Hepatocyte (in vitro differentiated cells): ENCODE measurements around the gene PMEPA1. TPM values are rescaled to one million over a fixed set of nuclear protein-coding genes. Genes with fewer than 3 reads are reported as not detected.

Experiments used
- DNase-seq: peaks from one replicate; pipeline ENCODE4 v3.0.0-alpha.2; 2016; ENCODE audit warnings: low spot score
- H2AFZ ChIP-seq: fragments of 200-600 bp; sonication (generic); 2 replicates; pipeline ENCODE4 v1.6.0; 2016; ENCODE audit warnings: antibody characterized with exemption, mild to moderate bottlenecking
- H3K27ac ChIP-seq: fragments of 200-600 bp; sonication (generic); 2 replicates; pipeline ENCODE4 v1.5.1; 2016; ENCODE audit warnings: mild to moderate bottlenecking
- H3K27me3 ChIP-seq: fragments of 200-600 bp; sonication (generic); 2 replicates; pipeline ENCODE4 v1.6.1; 2016
- H3K36me3 ChIP-seq: fragments of 200-600 bp; sonication (generic); replicated peaks from 2 replicates; pipeline ENCODE4 v1.5.1; 2016; ENCODE audit warnings: low read depth; ENCODE audit not compliant: insufficient read depth
- H3K4me1 ChIP-seq: fragments of 200-600 bp; sonication (generic); 2 replicates; pipeline ENCODE4 v1.5.1; 2016; ENCODE audit warnings: mild to moderate bottlenecking, moderate library complexity; ENCODE audit not compliant: insufficient read depth
- H3K4me2 ChIP-seq: fragments of 200-600 bp; sonication (generic); 2 replicates; pipeline ENCODE4 v1.6.0; 2016
- H3K4me3 ChIP-seq: fragments of 200-600 bp; sonication (generic); 2 replicates; pipeline ENCODE4 v1.5.1; 2016; ENCODE audit warnings: mild to moderate bottlenecking
- H3K79me2 ChIP-seq: fragments of 200-600 bp; sonication (generic); 2 replicates; pipeline ENCODE4 v1.6.0; 2017; ENCODE audit warnings: mild to moderate bottlenecking
- H3K9me2 ChIP-seq: fragments of 200-600 bp; sonication (generic); replicated peaks from 2 replicates; pipeline ENCODE4 v1.6.0; 2017; ENCODE audit warnings: mild to moderate bottlenecking; ENCODE audit not compliant: insufficient read depth
- H3K9me3 ChIP-seq: fragments of 200-600 bp; sonication (generic); 2 replicates; pipeline ENCODE4 v1.5.1; 2016; ENCODE audit warnings: low read depth, mild to moderate bottlenecking
- H4K20me1 ChIP-seq: fragments of 200-600 bp; sonication (generic); 2 replicates; pipeline ENCODE4 v1.6.0; 2016; ENCODE audit warnings: mild to moderate bottlenecking; ENCODE audit not compliant: insufficient read depth, poor library complexity, severe bottlenecking
- CTCF ChIP-seq: fragments of 200-600 bp; sonication (generic); IDR thresholded peaks from 2 replicates; pipeline ENCODE4 v1.5.1; 2016; ENCODE audit warnings: antibody characterized with exemption, mild to moderate bottlenecking; ENCODE audit not compliant: poor library complexity
- EZH2 ChIP-seq: fragments of 200-600 bp; sonication (generic); IDR thresholded peaks from 2 replicates; pipeline ENCODE4 v1.6.1; 2016; ENCODE audit warnings: antibody characterized with exemption, mild to moderate bottlenecking, borderline replicate concordance
- EZH2phosphoT487 ChIP-seq: fragments of 200-600 bp; sonication (generic); IDR thresholded peaks from one replicate; pipeline ENCODE4 v1.6.1; 2018; ENCODE audit warnings: antibody characterized with exemption, mild to moderate bottlenecking, low read depth, moderate library complexity; ENCODE audit not compliant: unreplicated experiment, severe bottlenecking
- WGBS: methylation state at CpG from one replicate; pipeline ENCODE4 v1.1.6; 2016; ENCODE audit warnings: low lambda C conversion rate; ENCODE audit errors: missing lambda C conversion rate; 5-methylcytosine and 5-hydroxymethylcytosine counted together
- polyA plus RNA-seq: library from polyadenylated mRNA; unstranded; fragments of >200 nt; fragmentation: Nextera tagmentation; extraction: Ambion mirVana; gene quantifications from 2 replicates; pipeline ENCODE4 v1.2.1, GENCODE V29; 2016
- total RNA-seq: library from RNA; depleted of rRNA; stranded (reverse); fragments of >200 nt; gene quantifications from 2 replicates; pipeline ENCODE4 v1.2.3, GENCODE V29; 2014

Gene PMEPA1
- total and polyA plus RNA-seq, 2 experiments from 2014 or later, result 6.8 to 40.3 TPM

GRCh38 chr20:57647933-57648785, 61.7 kb downstream of the PMEPA1 start:
- H3K4me2 ChIP-seq, result no peak overlapping the region
- DNase-seq, result peak; percentile 1
- H3K27me3 ChIP-seq, result no peaks in the 10 kb centered on the region
- no peaks in the 10 kb centered on the region for H3K36me3 ChIP-seq
- H3K9me2 ChIP-seq, result no peaks in the 10 kb centered on the region
- peaks cover 3% of the 10 kb centered on the region for H3K4me1 ChIP-seq
- no peak overlapping the region for H3K27ac ChIP-seq
- no peaks in the 10 kb centered on the region for H3K79me2 ChIP-seq
- H4K20me1 ChIP-seq, result no peaks in the 10 kb centered on the region
- no peak overlapping the region for H3K4me3 ChIP-seq
- no peaks in the 10 kb centered on the region for H3K9me3 ChIP-seq
- H2AFZ ChIP-seq, result no peak overlapping the region
- 90% methylated on average over 23 of the region's 23 CpGs for WGBS
- TF ChIP-seq EZH2 (no peak), CTCF (no peak)

GRCh38 chr20:57647006-57647932, 62.5 kb downstream of the PMEPA1 start:
- peak; percentile 2 for DNase-seq
- Histone ChIP-seq H3K4me2 (no peak overlapping the region), H3K36me3 (no peaks in the 10 kb centered on the region), H3K9me2 (no peaks in the 10 kb centered on the region), H3K9me3 (no peaks in the 10 kb centered on the region), H3K79me2 (no peaks in the 10 kb centered on the region), H2AFZ (no peak overlapping the region), H4K20me1 (no peaks in the 10 kb centered on the region), H3K4me1 (peaks cover 3% of the 10 kb centered on the region), H3K27ac (no peak overlapping the region), H3K27me3 (no peaks in the 10 kb centered on the region), H3K4me3 (no peak overlapping the region)
- TF ChIP-seq CTCF, result no peak
- WGBS, result 87% methylated on average over 12 of the region's 12 CpGs

GRCh38 chr20:57638895-57639236, 70.9 kb downstream of the PMEPA1 start:
- H3K9me2 ChIP-seq, result no peaks in the 10 kb centered on the region
- no peak overlapping the region for H3K27ac ChIP-seq
- H3K4me2 ChIP-seq, result no peak overlapping the region
- H3K36me3 ChIP-seq, result no peaks in the 10 kb centered on the region
- no peaks in the 10 kb centered on the region for H3K27me3 ChIP-seq
- no peaks in the 10 kb centered on the region for H3K4me1 ChIP-seq
- no peaks in the 10 kb centered on the region for H3K79me2 ChIP-seq
- DNase-seq, result no peak
- H3K9me3 ChIP-seq, result no peaks in the 10 kb centered on the region
- no peak for TF ChIP-seq CTCF
- no peak for TF ChIP-seq EZH2
- TF ChIP-seq EZH2phosphoT487, result no peak
- H2AFZ ChIP-seq, result no peak overlapping the region
- 62% methylated on average over 5 of the region's 5 CpGs for WGBS
- no peak overlapping the region for H3K4me3 ChIP-seq
- H4K20me1 ChIP-seq, result no peaks in the 10 kb centered on the region
